Measurements from ENCODE around the gene UGT1A7.
"Not testable (repeated sequence)": the region's sequence is repeated elsewhere in the genome, so short reads cannot be mapped to it uniquely, and the experiment has no call there.

UGT1A7 gene

DNA sequence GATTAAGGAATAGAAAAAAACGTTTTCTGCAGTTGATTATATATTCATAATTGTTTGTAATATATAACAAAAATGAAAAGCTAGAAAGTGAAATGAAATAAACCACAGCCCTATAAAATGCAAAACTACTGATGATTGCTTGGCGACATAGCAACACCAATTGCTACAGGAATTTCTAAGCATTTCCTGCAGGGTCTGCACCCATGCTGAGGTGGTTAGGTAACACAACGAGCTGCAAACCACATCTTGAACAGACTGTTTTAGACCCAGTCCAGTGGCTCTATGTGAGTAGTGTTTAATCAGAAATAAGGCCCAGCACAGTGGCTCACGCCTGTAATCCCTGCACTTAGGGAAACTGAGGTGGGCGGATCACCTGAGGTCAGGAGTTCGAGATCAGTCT, 27.2 kb upstream of the UGT1A7 start:
- H3K27me3 ChIP-seq (ENCODE audit: insufficient read depth, insufficient read length), result no peaks in the 10 kb centered on the region
- no peaks in the 10 kb centered on the region for H3K36me3 ChIP-seq (ENCODE audit: insufficient read depth, insufficient read length, low read length)
- no peak for TF ChIP-seq YY1 (IDR thresholded peaks at IDR 0.05; ENCODE audit: insufficient read depth, insufficient read length)
- TF ChIP-seq ZNF274 (IDR thresholded peaks at IDR 0.05; ENCODE audit: low read depth, low read length), result no peak
- no peak for TF ChIP-seq SUZ12 (IDR thresholded peaks at IDR 0.05; ENCODE audit: extremely low read depth, insufficient read depth, insufficient read length)
- no peaks in the 10 kb centered on the region for H3K9me3 ChIP-seq (ENCODE audit: insufficient read depth, low read length)
- no peak overlapping the region for H3K4me3 ChIP-seq (ENCODE audit: insufficient read length, low read depth)
- DNase-seq (ENCODE audit: low read depth, low spot score), result no peak
- H3K4me1 ChIP-seq (ENCODE audit: insufficient read depth, insufficient read length), result no peaks in the 10 kb centered on the region
- no peak overlapping the region for H3K9ac ChIP-seq (ENCODE audit: insufficient read length, low read depth)

DNA sequence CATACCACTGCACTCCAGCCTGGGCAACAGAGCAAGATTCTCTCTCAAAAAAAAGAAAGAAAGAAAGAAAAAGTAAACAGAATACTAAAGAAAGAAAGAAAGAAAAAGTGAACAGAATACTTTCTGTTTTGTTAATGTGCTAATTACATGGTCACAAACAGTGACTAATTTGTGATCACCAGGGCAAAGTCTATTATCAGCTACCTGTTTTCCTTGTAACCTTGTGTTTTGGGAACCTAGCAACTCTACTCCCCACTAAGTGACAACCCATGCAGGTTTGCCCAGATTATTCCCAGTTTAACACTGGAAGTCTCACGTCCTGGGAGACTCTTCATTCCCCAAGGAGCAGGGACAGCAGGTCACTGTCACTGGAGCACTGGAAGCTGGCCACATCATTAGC, 26.7 kb upstream of the UGT1A7 start:
- Histone ChIP-seq H3K27me3 (ENCODE audit: insufficient read depth, insufficient read length) (no peaks in the 10 kb centered on the region), H3K4me3 (ENCODE audit: insufficient read length, low read depth) (no peak overlapping the region), H3K9ac (ENCODE audit: insufficient read length, low read depth) (no peak overlapping the region), H3K4me1 (ENCODE audit: insufficient read depth, insufficient read length) (no peaks in the 10 kb centered on the region), H3K9me3 (ENCODE audit: insufficient read depth, low read length) (no peaks in the 10 kb centered on the region), H3K36me3 (ENCODE audit: insufficient read depth, insufficient read length, low read length) (no peaks in the 10 kb centered on the region)
- TF ChIP-seq ZNF274 (IDR thresholded peaks at IDR 0.05; ENCODE audit: low read depth, low read length) (no peak), YY1 (IDR thresholded peaks at IDR 0.05; ENCODE audit: insufficient read depth, insufficient read length) (no peak), SUZ12 (IDR thresholded peaks at IDR 0.05; ENCODE audit: extremely low read depth, insufficient read depth, insufficient read length) (no peak)
- no peak for DNase-seq (ENCODE audit: low read depth, low spot score)

DNA sequence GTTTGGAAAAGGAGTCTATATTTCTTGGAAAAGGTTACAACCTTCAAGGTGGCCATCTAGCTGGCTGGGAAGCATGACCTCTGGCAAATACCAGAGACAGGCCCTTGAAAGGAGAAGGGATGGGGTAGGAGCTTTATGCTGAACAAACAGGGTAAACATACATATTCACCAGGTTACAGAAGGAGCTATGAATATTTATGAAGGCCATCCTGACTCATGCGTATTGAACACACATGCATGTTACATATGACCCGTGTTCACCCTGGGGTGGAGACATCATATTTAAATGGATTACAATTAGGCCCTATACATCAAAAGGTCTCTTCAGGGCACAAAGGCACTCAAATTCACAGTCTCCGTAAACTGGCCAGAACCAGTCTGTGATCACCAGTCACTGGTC, 25.8 kb upstream of the UGT1A7 start:
- H3K4me3 ChIP-seq (ENCODE audit: insufficient read length, low read depth), result not testable (repeated sequence)

DNA sequence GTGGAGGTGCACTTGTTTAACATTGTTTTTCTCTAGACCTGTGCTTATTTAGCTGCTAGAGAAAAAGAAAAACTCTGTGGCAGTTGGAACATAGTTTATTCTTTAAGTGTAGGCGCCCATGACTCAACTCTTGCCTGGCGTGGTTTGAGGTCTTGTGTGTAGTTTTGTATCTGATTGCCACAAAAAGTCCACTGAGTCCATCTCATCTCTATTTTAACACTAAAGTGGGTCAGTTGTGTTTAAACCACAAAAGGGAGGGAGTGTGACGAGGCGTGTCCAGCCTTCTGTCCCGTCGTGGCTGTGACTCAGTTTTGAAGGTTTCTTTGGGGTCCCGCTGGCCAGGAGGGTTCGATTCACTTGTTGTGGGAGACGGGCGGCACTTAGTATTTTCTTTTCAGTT, 25.3 kb upstream of the UGT1A7 start:
- no peaks in the 10 kb centered on the region for H3K9me3 ChIP-seq (ENCODE audit: insufficient read depth, low read length)
- TF ChIP-seq SUZ12 (IDR thresholded peaks at IDR 0.05; ENCODE audit: extremely low read depth, insufficient read depth, insufficient read length), result no peak
- TF ChIP-seq YY1 (IDR thresholded peaks at IDR 0.05; ENCODE audit: insufficient read depth, insufficient read length), result no peak
- no peak for TF ChIP-seq ZNF274 (IDR thresholded peaks at IDR 0.05; ENCODE audit: low read depth, low read length)
- DNase-seq (ENCODE audit: low read depth, low spot score), result no peak

More for the DNA sequence above, 25.8 kb upstream of the UGT1A7 start:
- not testable (repeated sequence) for H3K9ac ChIP-seq (ENCODE audit: insufficient read length, low read depth); DNase-seq (ENCODE audit: low read depth, low spot score); H3K27me3 ChIP-seq (ENCODE audit: insufficient read depth, insufficient read length); H3K9me3 ChIP-seq (ENCODE audit: insufficient read depth, low read length); H3K36me3 ChIP-seq (ENCODE audit: insufficient read depth, insufficient read length, low read length); H3K4me1 ChIP-seq (ENCODE audit: insufficient read depth, insufficient read length)

DNA sequence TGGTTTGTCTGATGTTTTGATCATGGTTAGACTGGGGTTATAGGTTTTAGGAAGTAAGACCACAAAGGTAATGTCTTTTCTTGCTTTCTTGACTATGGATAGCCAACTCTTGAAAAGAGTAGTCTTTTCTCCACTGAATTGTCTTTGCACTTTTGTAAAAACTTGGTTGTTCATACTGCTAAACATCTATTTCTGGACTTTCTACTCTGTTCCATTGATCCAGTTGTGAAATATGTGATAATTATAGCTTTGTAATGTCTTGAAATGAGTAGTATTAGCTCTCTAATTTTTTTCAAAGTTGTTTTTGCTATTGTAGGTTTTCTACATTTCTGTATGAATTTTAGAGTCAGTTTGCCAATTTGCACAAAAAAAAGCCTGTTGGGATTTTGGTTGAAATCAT, 23.1 kb upstream of the UGT1A7 start:
- TF ChIP-seq ZNF274 (IDR thresholded peaks at IDR 0.05; ENCODE audit: low read depth, low read length) (no peak), SUZ12 (IDR thresholded peaks at IDR 0.05; ENCODE audit: extremely low read depth, insufficient read depth, insufficient read length) (no peak), YY1 (IDR thresholded peaks at IDR 0.05; ENCODE audit: insufficient read depth, insufficient read length) (no peak)
- no peak overlapping the region for H3K9ac ChIP-seq (ENCODE audit: insufficient read length, low read depth)
- no peaks in the 10 kb centered on the region for H3K36me3 ChIP-seq (ENCODE audit: insufficient read depth, insufficient read length, low read length)
- H3K27me3 ChIP-seq (ENCODE audit: insufficient read depth, insufficient read length), result no peaks in the 10 kb centered on the region
- no peak overlapping the region for H3K4me3 ChIP-seq (ENCODE audit: insufficient read length, low read depth)
- no peak for DNase-seq (ENCODE audit: low read depth, low spot score)
- no peaks in the 10 kb centered on the region for H3K9me3 ChIP-seq (ENCODE audit: insufficient read depth, low read length)
- H3K4me1 ChIP-seq (ENCODE audit: insufficient read depth, insufficient read length), result no peaks in the 10 kb centered on the region

More for the DNA sequence above, 25.3 kb upstream of the UGT1A7 start:
- H3K4me3 ChIP-seq (ENCODE audit: insufficient read length, low read depth), result no peak overlapping the region
- no peaks in the 10 kb centered on the region for H3K4me1 ChIP-seq (ENCODE audit: insufficient read depth, insufficient read length)
- no peaks in the 10 kb centered on the region for H3K36me3 ChIP-seq (ENCODE audit: insufficient read depth, insufficient read length, low read length)
- no peak overlapping the region for H3K9ac ChIP-seq (ENCODE audit: insufficient read length, low read depth)
- no peaks in the 10 kb centered on the region for H3K27me3 ChIP-seq (ENCODE audit: insufficient read depth, insufficient read length)

DNA sequence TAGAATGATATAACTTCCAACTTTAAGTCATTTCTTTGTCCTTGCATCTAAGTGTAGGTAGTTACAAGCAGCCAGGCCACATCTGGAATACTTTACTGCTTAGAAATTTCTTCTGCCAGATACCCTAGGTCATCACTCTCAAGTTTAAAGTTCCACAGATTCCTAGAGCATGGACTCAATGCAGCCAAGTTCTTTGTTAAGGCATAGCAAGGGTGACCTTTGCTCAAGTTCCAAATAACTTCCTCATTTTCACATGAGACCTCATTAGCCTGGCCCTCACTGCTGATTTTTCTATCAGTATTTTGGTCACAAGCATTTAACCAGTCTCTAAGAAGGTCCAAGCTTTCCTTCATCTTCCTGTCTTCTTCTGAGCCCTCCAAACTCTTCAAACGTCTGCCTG, 17.8 kb upstream of the UGT1A7 start:
- TF ChIP-seq YY1 (IDR thresholded peaks at IDR 0.05; ENCODE audit: insufficient read depth, insufficient read length) (no peak), ZNF274 (IDR thresholded peaks at IDR 0.05; ENCODE audit: low read depth, low read length) (no peak), SUZ12 (IDR thresholded peaks at IDR 0.05; ENCODE audit: extremely low read depth, insufficient read depth, insufficient read length) (no peak)

DNA sequence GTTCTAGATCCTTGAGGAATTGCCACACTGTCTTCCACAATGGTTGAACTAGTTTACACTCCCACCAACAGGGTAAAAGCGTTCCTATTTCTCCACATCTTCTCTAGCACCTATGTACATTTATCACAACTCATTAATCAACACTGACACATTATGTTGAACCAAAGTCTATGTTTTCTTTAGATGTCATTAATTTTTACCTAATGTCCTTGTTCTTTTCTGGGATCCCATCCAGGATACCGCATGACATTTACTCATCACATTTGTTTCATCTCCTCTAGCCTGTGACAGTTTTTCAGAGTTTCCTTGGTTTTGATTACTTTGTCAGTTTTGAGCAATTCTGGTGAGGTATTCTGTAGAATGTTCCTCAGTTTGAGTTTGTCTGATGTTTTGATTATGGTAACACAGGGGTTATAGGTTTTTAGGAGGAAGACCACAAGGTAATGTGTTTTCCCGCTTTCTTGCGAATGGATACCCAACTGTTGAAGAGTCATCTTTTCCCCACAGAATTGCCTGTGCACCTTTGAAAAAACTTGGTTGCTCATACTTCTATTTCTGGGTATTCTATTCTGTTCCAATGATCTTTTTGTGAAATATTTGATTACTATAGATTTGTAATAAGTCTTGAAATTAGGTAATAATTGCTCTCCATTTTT, 13.0 kb upstream of the UGT1A7 start:
- TF ChIP-seq SUZ12 (IDR thresholded peaks at IDR 0.05; ENCODE audit: extremely low read depth, insufficient read depth, insufficient read length) (no peak), YY1 (IDR thresholded peaks at IDR 0.05; ENCODE audit: insufficient read depth, insufficient read length) (no peak), ZNF274 (IDR thresholded peaks at IDR 0.05; ENCODE audit: low read depth, low read length) (no peak)
- Histone ChIP-seq H3K36me3 (ENCODE audit: insufficient read depth, insufficient read length, low read length) (no peaks in the 10 kb centered on the region), H3K9ac (ENCODE audit: insufficient read length, low read depth) (no peak overlapping the region), H3K9me3 (ENCODE audit: insufficient read depth, low read length) (peaks cover 7% of the 10 kb centered on the region), H3K27me3 (ENCODE audit: insufficient read depth, insufficient read length) (no peaks in the 10 kb centered on the region), H3K4me1 (ENCODE audit: insufficient read depth, insufficient read length) (no peaks in the 10 kb centered on the region), H3K4me3 (ENCODE audit: insufficient read length, low read depth) (no peak overlapping the region)
- no peak for DNase-seq (ENCODE audit: low read depth, low spot score)

More for the DNA sequence above, 17.8 kb upstream of the UGT1A7 start:
- Histone ChIP-seq H3K4me1 (ENCODE audit: insufficient read depth, insufficient read length) (no peaks in the 10 kb centered on the region), H3K27me3 (ENCODE audit: insufficient read depth, insufficient read length) (no peaks in the 10 kb centered on the region), H3K4me3 (ENCODE audit: insufficient read length, low read depth) (no peak overlapping the region), H3K9me3 (ENCODE audit: insufficient read depth, low read length) (peaks cover 7% of the 10 kb centered on the region), H3K9ac (ENCODE audit: insufficient read length, low read depth) (no peak overlapping the region), H3K36me3 (ENCODE audit: insufficient read depth, insufficient read length, low read length) (no peaks in the 10 kb centered on the region)
- DNase-seq (ENCODE audit: low read depth, low spot score), result no peak
